CD4-positive, alpha-beta T cell treated with Interleukin-12 subunit alpha and Interleukin-12 subunit beta, for 1 hour (primary cell): ENCODE results near the gene CPED1.
"Not testable (repeated sequence)": the region's sequence is repeated elsewhere in the genome, so short reads cannot be mapped to it uniquely, and the experiment has no call there.

Experiments
- DNase-seq: peaks from one replicate; pipeline ENCODE4 v3.0.0-alpha.2; 2020

CPED1 gene

GRCh38 chr7:121267612-121268011, 279.1 kb downstream of the CPED1 start:
- no peak for DNase-seq

DNA sequence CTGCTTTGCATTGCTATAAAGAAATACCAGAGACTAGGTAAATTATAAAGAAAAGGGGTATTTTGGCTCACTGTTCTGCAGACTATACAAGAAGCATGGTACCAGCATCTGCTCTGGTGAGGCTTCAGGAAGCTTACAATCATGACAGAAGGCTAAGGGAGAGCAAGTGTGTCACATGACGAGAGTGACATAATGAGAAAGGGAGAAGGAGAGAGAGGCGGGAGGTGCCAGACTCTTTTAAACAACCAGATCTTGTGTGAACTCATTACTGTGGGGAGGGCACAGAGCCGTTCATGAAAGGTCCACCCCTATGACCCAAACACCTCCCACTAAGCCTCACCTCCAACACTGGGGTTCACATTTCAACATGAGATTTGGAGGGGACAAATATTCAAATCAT, 281.3 kb downstream of the CPED1 start:
- DNase-seq, result no peak

GRCh38 chr7:121271098-121271497, 282.6 kb downstream of the CPED1 start:
- no peak for DNase-seq

DNA sequence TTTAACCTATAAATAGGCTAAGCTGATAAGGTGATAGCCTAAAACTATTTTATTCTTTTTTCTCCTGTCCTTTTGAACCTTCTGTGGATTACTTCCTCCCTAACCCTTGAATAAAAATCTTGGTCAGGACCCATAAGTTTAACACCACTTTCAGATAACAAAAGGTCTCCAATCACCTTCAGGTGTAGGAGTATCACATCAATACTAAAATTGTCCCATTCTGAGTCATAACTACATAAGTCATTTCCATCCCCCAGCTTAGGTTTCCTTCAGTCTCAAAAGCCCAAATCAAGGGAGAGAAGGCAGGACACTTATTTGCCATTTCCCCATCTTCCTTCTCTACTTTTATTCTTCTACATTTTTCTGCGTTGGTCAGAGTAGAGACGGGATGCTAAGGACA, 283.4 kb downstream of the CPED1 start:
- no peak for DNase-seq

DNA sequence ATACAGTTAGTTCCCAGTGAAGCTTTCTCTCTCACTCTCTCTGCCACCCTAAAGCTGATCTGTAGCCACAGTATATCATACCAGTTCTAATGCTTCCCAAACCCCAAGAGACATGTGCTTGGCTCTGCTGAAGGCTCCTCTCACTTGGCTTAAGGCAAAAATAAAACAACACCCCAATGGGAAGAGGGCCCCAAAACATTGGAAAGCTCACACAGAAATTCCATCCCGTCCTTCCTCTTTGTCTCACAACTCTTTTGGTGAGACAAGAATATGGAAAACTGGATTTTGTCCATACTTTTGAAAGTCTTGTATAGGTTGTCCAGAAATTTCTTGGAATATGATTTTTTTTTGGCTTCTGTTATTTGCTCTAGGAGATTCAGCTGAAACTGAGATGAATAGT, 284.2 kb downstream of the CPED1 start:
- no peak for DNase-seq

DNA sequence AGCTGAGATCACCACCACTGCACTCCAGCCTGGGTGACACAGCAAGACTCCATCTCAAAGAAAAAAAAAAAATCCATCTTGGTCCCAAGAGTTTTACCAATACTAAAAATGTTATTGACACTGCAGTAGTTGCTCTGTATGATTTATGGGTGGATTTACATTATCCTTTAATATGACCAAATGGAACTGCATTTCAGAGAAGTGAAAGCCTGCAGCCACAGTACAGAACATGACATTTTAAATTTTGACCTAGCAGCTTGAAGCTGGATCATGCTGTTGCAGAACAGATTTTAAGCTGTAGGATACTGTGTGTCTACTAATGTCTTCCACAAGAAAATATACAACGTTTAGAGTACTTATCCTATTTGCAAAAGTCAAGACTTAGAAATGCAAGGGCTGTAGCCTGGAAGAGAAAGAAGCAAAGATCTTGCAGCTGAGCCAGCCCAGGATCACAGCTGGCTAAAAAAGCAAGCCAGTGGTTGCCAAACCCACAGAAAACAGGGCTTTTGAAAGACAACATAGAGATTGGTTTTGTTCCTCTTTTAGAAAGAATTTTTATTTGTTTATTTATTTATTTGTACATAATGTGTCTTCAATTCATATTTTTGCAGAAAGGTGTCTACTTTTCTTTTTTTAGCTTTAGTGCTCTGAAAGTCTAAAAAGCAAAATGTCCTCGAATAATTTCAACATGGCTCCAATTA, 285.1 kb downstream of the CPED1 start:
- no peak for DNase-seq

DNA sequence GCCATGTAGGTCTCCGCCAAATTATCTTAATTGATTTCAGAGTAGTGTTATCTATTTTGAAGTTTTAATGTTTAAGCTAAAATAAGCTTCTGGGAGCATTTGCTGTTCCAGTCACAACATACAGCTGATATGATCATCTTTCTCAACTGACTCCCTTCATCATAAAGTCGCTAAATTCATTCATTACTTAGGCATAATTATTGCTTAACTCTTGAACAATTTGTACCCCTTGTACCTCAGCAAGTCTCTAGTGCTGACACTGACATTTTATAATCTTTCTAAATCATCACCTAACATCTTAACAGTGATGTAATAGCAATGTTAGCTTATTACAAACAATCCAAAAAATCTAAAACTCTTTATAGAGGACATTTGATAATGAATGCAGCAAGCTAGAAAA, 286.0 kb downstream of the CPED1 start:
- no peak for DNase-seq

DNA sequence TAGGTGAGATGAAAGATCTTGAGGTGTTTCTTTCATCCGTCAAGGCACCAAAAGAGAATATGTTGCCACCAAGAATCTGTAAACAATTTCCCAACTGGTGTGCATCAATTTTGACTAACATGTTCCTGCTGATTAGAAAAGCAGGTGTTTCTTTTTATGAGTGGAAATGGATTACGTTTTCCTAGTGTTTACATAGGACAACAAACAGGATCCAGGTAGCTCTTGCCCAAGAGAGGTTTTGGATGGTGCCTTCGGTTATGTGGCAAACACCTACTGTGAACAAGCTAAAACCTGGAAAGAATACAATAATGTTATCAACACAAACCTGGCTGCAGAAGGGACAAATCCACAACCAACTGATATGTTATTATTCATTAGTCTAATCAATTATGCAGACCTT, 286.7 kb downstream of the CPED1 start:
- DNase-seq, result no peak

GRCh38 chr7:121276313-121276712, 287.8 kb downstream of the CPED1 start:
- no peak for DNase-seq

DNA sequence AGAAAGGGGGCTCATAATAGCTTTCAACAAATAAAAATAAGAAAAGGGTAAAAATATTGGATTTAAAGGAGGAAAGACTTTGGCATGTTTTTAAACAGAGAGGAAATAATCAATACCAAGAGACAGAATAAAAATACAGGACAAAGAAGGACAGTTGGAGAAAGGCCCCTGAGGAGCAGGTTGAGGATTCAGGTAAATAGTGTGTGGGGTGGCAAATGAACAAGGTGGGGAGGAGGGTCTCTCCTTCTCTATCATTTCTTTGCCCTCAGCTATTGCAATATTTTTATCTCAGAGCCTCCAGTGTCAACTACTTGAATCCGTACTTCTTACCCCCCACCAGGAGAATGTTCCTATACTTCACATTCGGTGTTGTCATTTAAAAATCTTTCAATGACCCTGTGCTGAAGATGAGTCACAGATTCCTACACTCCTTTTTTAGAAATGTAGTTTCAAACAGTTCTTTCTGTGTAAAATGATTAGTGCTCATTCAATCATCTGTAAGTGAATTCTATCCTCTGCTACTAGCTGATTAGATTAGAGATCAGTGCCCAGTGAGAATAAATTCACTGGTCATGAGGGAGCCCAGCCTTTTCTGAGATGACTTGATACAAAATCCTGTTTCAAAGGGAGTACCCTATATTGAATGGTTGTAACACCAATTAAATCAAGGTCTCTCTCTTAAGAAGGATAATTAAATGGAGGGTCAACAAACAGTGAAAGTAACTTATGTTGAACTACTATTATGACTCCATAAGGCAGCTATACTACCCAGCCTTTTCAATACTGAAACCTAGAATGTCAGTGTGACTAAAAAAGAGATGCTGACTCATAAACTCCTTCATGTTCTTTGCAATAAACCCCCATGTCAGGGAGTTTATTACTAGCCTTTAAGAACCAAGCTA, 289.9 kb downstream of the CPED1 start:
- DNase-seq, result no peak

DNA sequence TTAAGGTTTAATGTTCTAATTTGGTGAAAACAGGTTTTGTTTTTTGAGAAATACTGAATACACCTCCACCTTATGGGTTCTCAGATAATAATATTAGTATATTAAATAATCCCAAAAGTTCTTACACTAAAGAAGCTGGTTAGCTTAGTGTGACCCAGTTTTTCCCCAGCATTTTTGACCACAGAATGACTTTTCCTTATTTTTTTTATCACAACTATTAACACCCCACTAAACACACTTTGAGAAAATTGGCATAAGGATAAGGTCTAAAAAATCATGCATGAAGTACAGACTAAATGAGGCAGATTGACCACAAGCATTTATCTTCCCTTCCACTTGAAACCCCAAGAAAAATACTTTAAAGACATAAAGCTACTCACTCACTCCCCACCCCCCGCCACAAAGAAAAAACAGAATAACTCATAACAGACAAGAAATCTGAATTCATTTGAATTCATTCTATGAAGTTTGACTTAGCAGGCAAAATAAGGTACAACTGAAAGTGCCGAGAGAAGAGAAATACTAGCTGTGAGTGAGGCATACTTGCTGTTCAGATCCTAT, 290.6 kb downstream of the CPED1 start:
- DNase-seq, result no peak

GRCh38 chr7:121279822-121280221, 291.3 kb downstream of the CPED1 start:
- DNase-seq, result no peak

- DNase-seq, result no peak
Measured at GRCh38 chr7:121280656-121281055, 292.1 kb downstream of the CPED1 start.

- DNase-seq, result no peak
Measured at GRCh38 chr7:121282129-121282528, 293.6 kb downstream of the CPED1 start.

GRCh38 chr7:121285066-121285667, 296.7 kb downstream of the CPED1 start:
- no peak for DNase-seq

DNA sequence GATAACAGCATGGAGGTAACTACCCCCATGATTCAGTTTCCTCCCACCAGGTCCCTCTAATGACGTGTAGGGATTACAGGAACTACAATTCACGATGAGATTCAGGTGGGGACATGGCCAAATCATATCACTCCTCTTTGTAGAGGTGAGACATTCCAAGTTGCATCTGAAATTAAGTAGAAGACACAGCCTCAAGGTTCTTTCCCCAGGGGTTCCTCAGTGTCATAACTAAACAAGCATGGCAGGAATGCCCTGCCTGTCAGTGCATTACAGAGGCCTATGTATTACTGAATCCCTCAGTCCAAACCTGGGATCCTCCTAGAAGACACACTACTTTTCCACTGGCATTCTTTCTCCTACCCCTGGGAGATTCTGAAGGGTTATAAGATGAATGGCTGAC, 297.7 kb downstream of the CPED1 start:
- DNase-seq, result no peak

- no peak for DNase-seq
Measured at GRCh38 chr7:121286742-121287734, 298.5 kb downstream of the CPED1 start.

- DNase-seq, result no peak
Measured at GRCh38 chr7:121288894-121289293, 300.4 kb downstream of the CPED1 start.

- not testable (repeated sequence) for DNase-seq
Measured at GRCh38 chr7:121289930-121290329, 301.4 kb downstream of the CPED1 start.

GRCh38 chr7:121294448-121294992, 306.0 kb downstream of the CPED1 start:
- no peak for DNase-seq

- no peak for DNase-seq
Measured at GRCh38 chr7:121297843-121298242, 309.3 kb downstream of the CPED1 start.

DNA sequence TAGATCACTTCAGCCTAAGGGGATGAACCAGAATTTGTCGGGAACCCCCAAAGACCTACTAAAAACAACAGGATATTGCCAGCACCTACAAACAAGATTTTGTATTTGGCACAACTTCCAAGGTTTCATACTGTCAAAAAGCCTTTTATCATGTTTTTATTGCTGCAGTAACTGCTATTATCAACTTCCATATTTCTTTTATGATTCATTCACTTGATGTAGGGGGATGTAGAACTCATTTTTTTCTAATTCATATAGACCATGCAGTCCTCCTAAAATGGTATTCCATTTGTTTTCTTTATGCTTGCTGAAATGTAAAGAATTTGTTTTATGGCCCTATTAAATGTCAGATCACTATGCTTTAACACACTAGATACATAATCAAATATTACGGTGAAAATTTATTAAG, 310.3 kb downstream of the CPED1 start:
- no peak for DNase-seq
